H1 (cell line): ENCODE data around the gene MTURN. TPM values are rescaled to one million over a fixed set of nuclear protein-coding genes. Genes with fewer than 3 reads are reported as not detected.

Source experiments
- CTCF ChIA-PET: fragments of 300-600 bp; sonication (Branson Sonifier 250); formaldehyde crosslinking; loops from one replicate; lab custom pipeline; 2021; ENCODE audit not compliant: partially characterized antibody; lab: Charles Lee
- POLR2A ChIA-PET: fragments of 300-600 bp; sonication (Branson Sonifier 250); formaldehyde crosslinking; loops from one replicate; lab custom pipeline; 2021; ENCODE audit warnings: inconsistent platforms; ENCODE audit not compliant: partially characterized antibody; lab: Charles Lee
- DNase-seq, 2 experiments: peaks; one replicate each; pipeline versions ENCODE4 v3.0.0 to v3.0.0-alpha.2; 2010 to 2022; ENCODE audit warnings: low spot score in 2 of 2, low read depth in 1 of 2, mixed read lengths in 1 of 2
- FAIRE-seq: peaks from 2 replicates; lab custom pipeline; 2011; peaks lifted over from hg19 to GRCh38; lab: Jason Lieb, UNC
- H2AFZ ChIP-seq: 2 replicates; pipeline ENCODE4 v1.8.1; 2012; ENCODE audit warnings: low read length, inconsistent platforms
- H2AK5ac ChIP-seq: 2 replicates; pipeline ENCODE4 v1.6.1; 2013; ENCODE audit warnings: low read depth, low read length
- H2BK120ac ChIP-seq: replicated peaks from 2 replicates; pipeline ENCODE3; 2013; ENCODE audit warnings: low read depth, low read length, inconsistent platforms
- H2BK12ac ChIP-seq: 2 replicates; pipeline ENCODE4 v1.6.1; 2013; ENCODE audit warnings: low read depth, low read length
- H2BK15ac ChIP-seq: 2 replicates; pipeline ENCODE4 v1.6.1; 2013; ENCODE audit warnings: low read length
- H2BK20ac ChIP-seq: 2 replicates; pipeline ENCODE4 v1.6.1; 2013; ENCODE audit warnings: low read length
- H2BK5ac ChIP-seq: 2 replicates; pipeline ENCODE4 v1.6.1; 2013; ENCODE audit warnings: low read depth, low read length
- H3K14ac ChIP-seq: 2 replicates; pipeline ENCODE4 v1.6.1; 2013; ENCODE audit warnings: inconsistent platforms; ENCODE audit not compliant: insufficient read length
- H3K18ac ChIP-seq: 2 replicates; pipeline ENCODE4 v1.6.1; 2013; ENCODE audit warnings: low read length; ENCODE audit errors: extremely low read depth
- H3K23ac ChIP-seq: 2 replicates; pipeline ENCODE4 v1.6.1; 2013; ENCODE audit warnings: inconsistent platforms; ENCODE audit not compliant: insufficient read length
- H3K23me2 ChIP-seq: 2 replicates; pipeline ENCODE4 v1.6.1; 2013; ENCODE audit warnings: low read depth, low read length
- H3K27ac ChIP-seq: 2 replicates; pipeline ENCODE4 v1.6.1; 2011; ENCODE audit warnings: low read depth, low read length, inconsistent platforms
- H3K27me3 ChIP-seq, 4 experiments: replicated peaks in 1 of 4; 1 replicate in 1 of 4; 2 replicates in 3 of 4; pipeline versions ENCODE4 v1.6.1 to v1.8.1; 2011 to 2013; ENCODE audit warnings: low read length in 3 of 4, mild to moderate bottlenecking in 3 of 4, inconsistent platforms in 2 of 4, mixed read lengths in 2 of 4, moderate library complexity in 1 of 4; ENCODE audit not compliant: control insufficient read depth in 3 of 4, insufficient read depth in 3 of 4; ENCODE audit errors: extremely low read depth in 1 of 4
- H3K36me3 ChIP-seq, 4 experiments: 2 replicates each; pipeline versions ENCODE4 v1.6.1 to v1.8.1; 2011 to 2013; ENCODE audit warnings: mild to moderate bottlenecking in 4 of 4, low read length in 3 of 4, moderate library complexity in 2 of 4, control low read depth in 1 of 4, inconsistent platforms in 1 of 4; ENCODE audit not compliant: insufficient read depth in 4 of 4, control insufficient read depth in 2 of 4
- H3K4ac ChIP-seq: replicated peaks from 2 replicates; pipeline ENCODE3; 2013; ENCODE audit warnings: low read length, low read depth, mixed read lengths, inconsistent platforms; ENCODE audit not compliant: insufficient read length
- H3K4me1 ChIP-seq, 4 experiments: replicated peaks in 1 of 4; 1 replicate in 1 of 4; 2 replicates in 3 of 4; pipeline versions ENCODE4 v1.6.1 to v1.8.1; 2011 to 2013; ENCODE audit warnings: low read length in 3 of 4, inconsistent platforms in 2 of 4, mixed read lengths in 1 of 4; ENCODE audit not compliant: insufficient read depth in 4 of 4, control insufficient read depth in 3 of 4
- H3K4me2 ChIP-seq, 2 experiments: 2 replicates each; pipeline versions ENCODE4 v1.6.1 to v1.8.1; 2011 to 2013; ENCODE audit warnings: low read depth in 2 of 2, low read length in 2 of 2, control low read depth in 1 of 2, inconsistent platforms in 1 of 2, mild to moderate bottlenecking in 1 of 2; ENCODE audit not compliant: insufficient read depth in 1 of 2
- H3K4me3 ChIP-seq, 4 experiments: fragments of 200-600, 300-600 bp in 1 of 4; sonication (generic), shearing (Covaris generic), sonication (Bioruptor Twin) in 1 of 4; 2 replicates each; pipeline versions ENCODE4 v1.5.1 to v1.8.1; 2011 to 2016; ENCODE audit warnings: low read length in 4 of 4, low read depth in 3 of 4, control low read depth in 2 of 4, inconsistent platforms in 2 of 4, mild to moderate bottlenecking in 2 of 4, mixed read lengths in 1 of 4, moderate library complexity in 1 of 4; ENCODE audit not compliant: insufficient read depth in 2 of 4; ENCODE audit errors: extremely low read depth in 1 of 4
- H3K56ac ChIP-seq: replicated peaks from 2 replicates; pipeline ENCODE3; 2013; ENCODE audit warnings: low read depth, mild to moderate bottlenecking, mixed read lengths, low read length, inconsistent platforms; ENCODE audit not compliant: insufficient read length
- H3K79me1 ChIP-seq: 2 replicates; pipeline ENCODE4 v1.6.1; 2013; ENCODE audit warnings: low read depth, low read length, control low read depth
- H3K79me2 ChIP-seq, 2 experiments: 2 replicates each; pipeline versions ENCODE4 v1.6.1 to v1.8.1; 2012 to 2013; ENCODE audit warnings: low read length in 2 of 2, mild to moderate bottlenecking in 2 of 2, inconsistent platforms in 1 of 2; ENCODE audit not compliant: insufficient read depth in 2 of 2, control insufficient read depth in 1 of 2
- H3K9ac ChIP-seq, 4 experiments: replicated peaks in 1 of 4; 1 replicate in 1 of 4; 2 replicates in 3 of 4; pipeline versions ENCODE4 v1.6.1 to v1.8.1; 2011 to 2013; ENCODE audit warnings: low read depth in 3 of 4, low read length in 3 of 4, control low read depth in 2 of 4, mild to moderate bottlenecking in 2 of 4, moderate library complexity in 2 of 4, inconsistent platforms in 1 of 4; ENCODE audit errors: extremely low read depth in 1 of 4
- H3K9me3 ChIP-seq, 2 experiments: 2 replicates each; pipeline versions ENCODE4 v1.6.1 to v1.8.1; 2012 to 2013; ENCODE audit warnings: mild to moderate bottlenecking in 2 of 2, moderate library complexity in 2 of 2, control low read depth in 1 of 2, inconsistent platforms in 1 of 2, low read depth in 1 of 2, low read length in 1 of 2, mixed read lengths in 1 of 2; ENCODE audit not compliant: insufficient read depth in 2 of 2
- H4K20me1 ChIP-seq, 2 experiments: replicated peaks in 1 of 2; 2 replicates each; pipeline versions ENCODE3 to v1.8.1; 2011 to 2013; ENCODE audit warnings: inconsistent platforms in 2 of 2, low read length in 2 of 2, mild to moderate bottlenecking in 1 of 2; ENCODE audit not compliant: insufficient read depth in 2 of 2, control insufficient read depth in 1 of 2
- H4K5ac ChIP-seq: 2 replicates; pipeline ENCODE4 v1.6.1; 2013; ENCODE audit warnings: low read length, low read depth, mixed read lengths, inconsistent platforms; ENCODE audit not compliant: insufficient read length
- H4K8ac ChIP-seq: 2 replicates; pipeline ENCODE4 v1.8.0; 2013; ENCODE audit warnings: mild to moderate bottlenecking, moderate library complexity, low read length, inconsistent platforms; ENCODE audit not compliant: insufficient read depth; ENCODE audit errors: extremely low read depth
- H4K91ac ChIP-seq: replicated peaks from 2 replicates; pipeline ENCODE3; 2013; ENCODE audit warnings: low read length, mixed read lengths, inconsistent platforms; ENCODE audit not compliant: insufficient read length
- BCL11A ChIP-seq, 2 experiments: IDR thresholded peaks; one replicate each; pipeline ENCODE4 v1.6.1; 2011; ENCODE audit warnings: low read depth in 2 of 2, low read length in 2 of 2, mild to moderate bottlenecking in 2 of 2
- CHD2 ChIP-seq: IDR thresholded peaks from 2 replicates; pipeline ENCODE4 v1.6.1; 2012; ENCODE audit warnings: low read length, improper control_type of control experiment
- CREB1 ChIP-seq: IDR thresholded peaks from 2 replicates; pipeline ENCODE4 v1.6.1; 2012; ENCODE audit warnings: inconsistent platforms
- FOSL1 ChIP-seq: IDR thresholded peaks from 2 replicates; pipeline ENCODE4 v1.6.1; 2011; ENCODE audit warnings: mild to moderate bottlenecking, low read depth, low read length, moderate library complexity; ENCODE audit not compliant: insufficient read depth
- POLR2A ChIP-seq, 2 experiments: IDR thresholded peaks; 1 replicate in 1 of 2; 2 replicates in 1 of 2; pipeline ENCODE4 v1.6.1; 2011; ENCODE audit warnings: low read depth in 2 of 2, low read length in 2 of 2, mild to moderate bottlenecking in 2 of 2; ENCODE audit errors: control extremely low read depth in 1 of 2
- SAP30 ChIP-seq: fragments of 300-600 bp; sonication (generic); IDR thresholded peaks from 2 replicates; pipeline ENCODE4 v1.7.1; 2012; ENCODE audit warnings: low read length, moderate library complexity, mild to moderate bottlenecking, inconsistent platforms; ENCODE audit not compliant: insufficient read depth, insufficient replicate concordance
- SP4 ChIP-seq: IDR thresholded peaks from 2 replicates; pipeline ENCODE4 v1.6.1; 2012; ENCODE audit warnings: low read length, inconsistent platforms
- SUZ12 ChIP-seq: fragments of 200-600 bp; sonication (generic); IDR thresholded peaks from 2 replicates; pipeline ENCODE4 v1.6.1; 2012; ENCODE audit warnings: mild to moderate bottlenecking, inconsistent platforms, low read length, moderate library complexity, mixed read lengths
- TAF1 ChIP-seq: IDR thresholded peaks from 2 replicates; pipeline ENCODE4 v1.6.1; 2011; ENCODE audit warnings: mild to moderate bottlenecking, low read depth, low read length
- TCF12 ChIP-seq: IDR thresholded peaks from 2 replicates; pipeline ENCODE4 v1.6.1; 2011; ENCODE audit warnings: low read depth, mild to moderate bottlenecking, low read length
- YY1 ChIP-seq: IDR thresholded peaks from 2 replicates; pipeline ENCODE4 v1.6.1; 2011; ENCODE audit warnings: low read depth, mild to moderate bottlenecking, low read length
- WGBS, 2 experiments: shearing (Covaris generic) in 1 of 2; methylation state at CpG; one replicate each; pipeline versions ENCODE4 v1.1.6 to v1.1.7; 2013 to 2015; ENCODE audit warnings: low lambda C conversion rate in 2 of 2, mixed read lengths in 2 of 2, inconsistent platforms in 1 of 2, low coverage in 1 of 2, missing lambda C conversion rate in 1 of 2; ENCODE audit not compliant: insufficient replicate concordance in 2 of 2, insufficient coverage in 1 of 2, insufficient read length in 1 of 2; ENCODE audit errors: extremely low coverage in 1 of 2, missing lambda C conversion rate in 1 of 2; 5-methylcytosine and 5-hydroxymethylcytosine counted together
- polyA plus RNA-seq, 7 experiments: library from polyadenylated mRNA; depleted of rRNA in 3 of 7; stranded (reverse) in 5 of 7; unstranded in 2 of 7; fragments of >200 nt in 5 of 7; fragments of 200-250 nt in 2 of 7; gene quantifications; 1 replicate in 5 of 7; 2 replicates in 1 of 7; 4 replicates in 1 of 7; pipeline versions ENCODE4 v1.2.1 to v1.2.3, GENCODE V29; 2011 to 2013; ENCODE audit warnings: missing spikeins in 2 of 7, mixed read lengths in 2 of 7
- total RNA-seq: library from RNA; stranded (reverse); fragmentation: NEBNext Ultra II Directional; extraction: Animal tissue kit (Norgen Biotek cat#: 25700); gene quantifications from 2 replicates; pipeline ENCODE4 v1.2.1, GENCODE V29; 2021
- TF ChIP-seq, protein P1 (sequence below): IDR thresholded peaks from 2 replicates; pipeline ENCODE4 v1.6.1; 2012; ENCODE audit warnings: inconsistent platforms
- TF ChIP-seq, protein P2 (sequence below), 3 experiments: IDR thresholded peaks; 1 replicate in 2 of 3; 2 replicates in 1 of 3; pipeline versions ENCODE4 v1.5.1 to v1.6.1; 2011; ENCODE audit warnings: low read length in 3 of 3, mild to moderate bottlenecking in 3 of 3, inconsistent platforms in 2 of 3, low read depth in 1 of 3, moderate library complexity in 1 of 3; ENCODE audit not compliant: insufficient read depth in 1 of 3; ENCODE audit errors: control extremely low read depth in 1 of 3

Gene MTURN
- total and polyA plus RNA-seq, 2 of the 8 experiments (the other 6 are each of a cell fraction or from before 2014, with no cell fraction given), result 2.6 to 5.8 TPM

DNA sequence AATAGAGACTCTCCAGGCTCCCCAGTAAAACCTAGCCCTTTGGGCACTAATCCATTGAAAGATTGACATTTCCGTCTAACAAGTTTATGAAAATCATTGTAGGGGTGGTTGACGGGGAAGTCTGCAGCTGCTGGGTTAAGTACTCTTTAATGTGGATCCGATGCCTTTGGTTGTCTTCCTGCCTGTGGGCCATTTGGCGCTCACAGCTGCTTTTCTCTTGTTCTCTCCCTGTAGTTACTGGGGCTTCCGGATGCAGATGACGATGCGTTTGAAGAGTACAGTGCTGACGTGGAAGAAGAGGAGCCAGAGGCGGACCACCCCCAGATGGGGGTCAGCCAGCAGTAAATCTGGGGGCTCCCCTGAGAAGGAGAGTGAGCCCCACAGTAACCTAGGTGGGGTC, 22.4 kb downstream of the MTURN start:
- Histone ChIP-seq H2BK20ac (no peak overlapping the region), H4K91ac (no peak overlapping the region), H4K20me1 (no peaks in the 10 kb centered on the region), H3K9ac (no peak overlapping the region), H4K5ac (no peak overlapping the region), H3K36me3 (no peaks in the 10 kb centered on the region), H3K27me3 (no peaks in the 10 kb centered on the region), H3K79me1 (no peaks in the 10 kb centered on the region), H2BK5ac (no peak overlapping the region), H3K79me2 (no peaks in the 10 kb centered on the region), H3K56ac (no peak overlapping the region), H3K9me3 (no peaks in the 10 kb centered on the region), H3K4ac (no peak overlapping the region), H2AK5ac (no peak overlapping the region), H3K4me2 (no peak overlapping the region), H3K23ac (no peak overlapping the region), H3K4me1 (peaks cover 6 to 9% (median 7%) of the 10 kb centered on the region in 4 experiments), H2AFZ (no peak overlapping the region), H3K27ac (no peak overlapping the region), H4K8ac (no peak overlapping the region), H3K14ac (no peak overlapping the region), H2BK120ac (no peak overlapping the region), H2BK12ac (no peak overlapping the region), H3K18ac (no peak overlapping the region), H2BK15ac (no peak overlapping the region), H3K4me3 (no peak overlapping the region), H3K23me2 (no peaks in the 10 kb centered on the region)
- CTCF ChIA-PET, result interaction anchor here (0.8 kb wide), 1 partner anchor 18 kb away, joined by 3 read pairs; no protein-coding TSS in a partner anchor
- POLR2A ChIA-PET, result interaction anchor here (1.0 kb wide), 1 partner anchor 14 kb away, joined by 4 read pairs; no protein-coding TSS in a partner anchor
- 78% methylated on average over 9 of the region's 9 CpGs; no CpG with 5 or more reads in 1 of the 2 experiments for WGBS, 2 experiments
- DNase-seq, result no peak
- no peak for FAIRE-seq
- no peak for TF ChIP-seq SP4
- no peak for TF ChIP-seq SAP30
- TF ChIP-seq CREB1, result no peak
- TF ChIP-seq FOSL1, result no peak
- no peak for TF ChIP-seq BCL11A (IDR thresholded peaks at IDR 0.05; ENCODE audit: low read depth in 2 of 2, low read length in 2 of 2)
- TF ChIP-seq POLR2A (IDR thresholded peaks at IDR 0.05; ENCODE audit: control extremely low read depth in 1 of 2, low read depth in 2 of 2, low read length in 2 of 2), result no peak
- no peak for TF ChIP-seq CHD2
- no peak for TF ChIP-seq TAF1
- TF ChIP-seq TCF12, result no peak
- TF ChIP-seq, protein P1, sequence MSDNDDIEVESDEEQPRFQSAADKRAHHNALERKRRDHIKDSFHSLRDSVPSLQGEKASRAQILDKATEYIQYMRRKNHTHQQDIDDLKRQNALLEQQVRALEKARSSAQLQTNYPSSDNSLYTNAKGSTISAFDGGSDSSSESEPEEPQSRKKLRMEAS, result no peak
- TF ChIP-seq, protein P2, sequence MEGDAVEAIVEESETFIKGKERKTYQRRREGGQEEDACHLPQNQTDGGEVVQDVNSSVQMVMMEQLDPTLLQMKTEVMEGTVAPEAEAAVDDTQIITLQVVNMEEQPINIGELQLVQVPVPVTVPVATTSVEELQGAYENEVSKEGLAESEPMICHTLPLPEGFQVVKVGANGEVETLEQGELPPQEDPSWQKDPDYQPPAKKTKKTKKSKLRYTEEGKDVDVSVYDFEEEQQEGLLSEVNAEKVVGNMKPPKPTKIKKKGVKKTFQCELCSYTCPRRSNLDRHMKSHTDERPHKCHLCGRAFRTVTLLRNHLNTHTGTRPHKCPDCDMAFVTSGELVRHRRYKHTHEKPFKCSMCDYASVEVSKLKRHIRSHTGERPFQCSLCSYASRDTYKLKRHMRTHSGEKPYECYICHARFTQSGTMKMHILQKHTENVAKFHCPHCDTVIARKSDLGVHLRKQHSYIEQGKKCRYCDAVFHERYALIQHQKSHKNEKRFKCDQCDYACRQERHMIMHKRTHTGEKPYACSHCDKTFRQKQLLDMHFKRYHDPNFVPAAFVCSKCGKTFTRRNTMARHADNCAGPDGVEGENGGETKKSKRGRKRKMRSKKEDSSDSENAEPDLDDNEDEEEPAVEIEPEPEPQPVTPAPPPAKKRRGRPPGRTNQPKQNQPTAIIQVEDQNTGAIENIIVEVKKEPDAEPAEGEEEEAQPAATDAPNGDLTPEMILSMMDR (IDR thresholded peaks at IDR 0.05; ENCODE audit: control extremely low read depth in 1 of 3, insufficient read depth in 1 of 3, low read depth in 1 of 3, low read length in 3 of 3), result no peak
- TF ChIP-seq SUZ12, result no peak
- no peak for TF ChIP-seq YY1
